Measurements from ENCODE around the gene HDAC11.

DNA sequence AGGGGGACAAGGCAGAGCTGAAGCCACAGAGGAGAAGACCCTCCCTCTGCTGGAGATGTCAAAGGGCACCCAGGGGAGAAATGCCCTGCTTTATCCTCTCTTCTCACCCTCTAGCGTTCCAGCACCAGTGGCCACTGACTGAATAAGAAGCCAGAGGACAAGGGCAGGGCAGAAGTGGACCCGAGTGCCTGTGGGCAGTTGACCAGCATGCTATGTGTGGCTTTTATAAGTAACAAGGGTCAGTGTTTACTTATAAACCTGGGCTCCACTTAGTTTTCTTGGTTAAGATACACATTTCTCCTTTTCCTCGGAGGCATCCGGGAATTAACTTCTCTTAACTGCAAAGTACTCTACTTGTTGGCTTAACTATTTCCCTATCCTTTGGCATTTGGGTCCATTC lies 13.3 kb upstream of the HDAC11 start:
- TF ChIP-seq, protein P1, sequence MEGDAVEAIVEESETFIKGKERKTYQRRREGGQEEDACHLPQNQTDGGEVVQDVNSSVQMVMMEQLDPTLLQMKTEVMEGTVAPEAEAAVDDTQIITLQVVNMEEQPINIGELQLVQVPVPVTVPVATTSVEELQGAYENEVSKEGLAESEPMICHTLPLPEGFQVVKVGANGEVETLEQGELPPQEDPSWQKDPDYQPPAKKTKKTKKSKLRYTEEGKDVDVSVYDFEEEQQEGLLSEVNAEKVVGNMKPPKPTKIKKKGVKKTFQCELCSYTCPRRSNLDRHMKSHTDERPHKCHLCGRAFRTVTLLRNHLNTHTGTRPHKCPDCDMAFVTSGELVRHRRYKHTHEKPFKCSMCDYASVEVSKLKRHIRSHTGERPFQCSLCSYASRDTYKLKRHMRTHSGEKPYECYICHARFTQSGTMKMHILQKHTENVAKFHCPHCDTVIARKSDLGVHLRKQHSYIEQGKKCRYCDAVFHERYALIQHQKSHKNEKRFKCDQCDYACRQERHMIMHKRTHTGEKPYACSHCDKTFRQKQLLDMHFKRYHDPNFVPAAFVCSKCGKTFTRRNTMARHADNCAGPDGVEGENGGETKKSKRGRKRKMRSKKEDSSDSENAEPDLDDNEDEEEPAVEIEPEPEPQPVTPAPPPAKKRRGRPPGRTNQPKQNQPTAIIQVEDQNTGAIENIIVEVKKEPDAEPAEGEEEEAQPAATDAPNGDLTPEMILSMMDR (optimal IDR thresholded peaks at IDR 0.05 in 1 of 3, IDR thresholded peaks at IDR 0.05 in 1 of 3, conservative IDR thresholded peaks at IDR 0.05 in 1 of 3; ENCODE audit: extremely low read depth in 1 of 3, insufficient read depth in 2 of 3, low read length in 3 of 3) = no peak
- TF ChIP-seq EZH2 (IDR thresholded peaks at IDR 0.05; ENCODE audit: low read length) = no peak
